DMS53 treated with DMSO at 0.1 percent for 48 hours (cell line): ENCODE data around the gene AUH.

Source experiments
- DNase-seq: peaks from one replicate; lab custom pipeline; 2025; ENCODE audit not compliant: unreplicated experiment; lab: John Stamatoyannopoulos, UW

The AUH gene

DNA sequence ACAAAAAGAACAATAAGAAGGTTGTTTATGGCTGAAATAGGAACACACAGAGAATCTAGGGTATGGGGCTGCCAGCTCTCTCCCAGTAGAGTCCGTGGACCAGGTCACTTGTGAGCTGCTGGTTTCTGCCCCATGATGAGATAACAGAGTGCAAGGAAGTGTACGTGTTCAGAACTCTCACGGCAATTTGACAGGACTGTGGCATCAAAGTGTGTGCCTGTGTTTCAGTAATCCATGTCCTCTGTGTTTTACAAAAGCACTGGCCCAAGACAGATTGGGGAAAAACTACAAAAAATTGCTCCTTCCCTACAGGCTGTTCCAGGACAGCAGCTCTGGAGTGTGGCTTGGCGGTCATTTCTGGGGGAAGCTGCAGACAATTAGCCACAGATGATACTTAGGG lies 184.6 kb downstream of the AUH start:
- no peak for DNase-seq

DNA sequence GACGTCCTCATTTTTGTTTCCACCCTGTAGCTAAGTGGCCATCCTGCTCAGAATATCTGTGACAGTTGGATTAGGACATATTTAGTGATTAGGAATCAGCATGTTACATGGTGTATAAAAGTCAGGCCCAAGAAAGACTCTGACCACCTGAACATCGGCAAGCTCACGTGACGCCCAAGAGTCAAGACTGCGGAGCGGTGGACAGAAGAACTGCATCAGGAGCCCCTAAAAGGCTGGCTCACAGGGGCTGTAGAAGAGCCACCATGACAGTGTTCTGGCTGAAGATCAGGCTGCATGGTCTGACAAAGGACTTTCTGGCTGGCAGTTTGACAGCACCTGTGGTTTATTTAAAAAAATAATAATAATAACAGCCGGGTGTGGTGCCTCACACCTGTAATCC lies 185.3 kb downstream of the AUH start:
- no peak for DNase-seq

DNA sequence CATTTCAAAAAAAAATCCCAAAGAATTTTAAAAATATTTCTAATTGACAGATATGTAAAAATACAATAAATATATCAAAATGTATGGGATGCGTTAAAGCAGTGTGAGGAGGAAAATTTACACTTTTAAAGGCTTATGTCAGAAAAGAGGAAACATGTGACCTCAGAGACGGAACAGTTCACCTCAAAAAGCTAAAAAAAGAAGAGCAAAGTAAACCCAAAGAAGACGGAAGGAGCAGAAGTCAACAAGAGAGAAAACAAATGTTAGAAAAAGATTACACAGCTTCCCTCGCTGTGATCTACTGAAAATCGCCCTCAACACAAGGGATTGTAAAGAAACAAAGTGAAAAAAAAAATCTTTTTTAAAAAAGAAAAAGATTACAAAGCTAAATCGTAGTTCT lies 186.9 kb downstream of the AUH start:
- DNase-seq: no peak

DNA sequence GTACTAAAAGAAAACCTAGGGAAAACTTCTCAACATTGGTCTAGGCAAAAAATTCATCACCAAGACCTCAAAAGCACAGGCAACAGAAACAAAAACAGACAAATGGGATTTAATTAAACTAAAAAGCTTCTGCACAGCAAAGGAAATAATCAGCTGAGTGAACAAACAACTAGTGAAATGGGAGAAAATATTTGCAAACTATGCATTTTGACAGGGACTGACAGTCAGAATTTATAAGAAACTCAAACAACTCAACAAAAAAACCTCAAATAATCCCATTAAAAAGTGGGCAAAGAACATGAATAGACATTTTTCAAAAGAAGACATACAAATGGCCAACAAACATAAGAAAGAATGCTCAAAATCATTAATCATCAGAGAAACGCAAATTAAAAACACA lies 189.4 kb downstream of the AUH start:
- no peak for DNase-seq

DNA sequence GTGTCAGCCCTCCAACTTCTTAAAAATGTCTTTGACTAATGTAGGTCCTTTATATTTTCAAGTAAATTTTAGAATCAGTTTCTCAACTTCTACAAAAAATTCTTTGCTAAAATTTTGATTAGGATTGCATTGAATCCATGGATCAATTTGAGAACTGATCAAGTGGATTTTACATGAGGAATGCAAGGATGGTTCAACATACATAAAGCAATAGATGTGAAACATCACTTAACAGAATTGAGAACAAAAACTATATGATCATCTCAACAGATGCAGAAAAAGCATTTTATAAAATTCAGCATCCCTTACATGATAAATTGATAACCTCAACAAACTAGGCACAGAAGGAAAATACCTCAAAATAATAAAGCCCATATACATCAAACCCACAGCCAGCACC lies 190.8 kb downstream of the AUH start:
- no peak for DNase-seq

DNA sequence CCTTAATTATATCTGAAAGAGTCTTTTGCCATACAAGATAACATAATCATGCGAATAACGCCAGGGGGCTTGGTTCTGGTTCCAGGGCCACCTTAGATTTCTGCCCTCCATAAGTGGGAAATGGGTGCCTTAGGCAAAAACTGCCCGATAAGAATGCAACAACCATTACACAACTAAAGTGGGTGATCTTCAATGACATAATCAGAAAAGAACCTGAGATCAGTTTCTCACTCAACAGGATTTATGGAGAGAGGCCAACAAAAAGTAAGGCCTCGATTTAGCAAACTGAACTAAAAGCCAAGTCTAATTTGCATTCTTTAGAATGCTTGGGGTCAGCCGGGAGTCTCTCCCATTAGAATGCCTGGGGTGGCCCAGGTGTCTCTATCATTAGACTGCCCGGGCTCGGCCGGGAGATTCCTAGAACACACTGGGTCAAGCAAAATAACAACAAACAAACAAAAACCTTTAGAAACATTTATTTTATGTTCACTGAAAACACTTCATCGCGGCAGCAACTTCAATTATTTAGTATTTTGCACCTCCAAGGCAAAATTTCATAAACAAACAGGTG lies 194.8 kb downstream of the AUH start:
- no peak for DNase-seq

DNA sequence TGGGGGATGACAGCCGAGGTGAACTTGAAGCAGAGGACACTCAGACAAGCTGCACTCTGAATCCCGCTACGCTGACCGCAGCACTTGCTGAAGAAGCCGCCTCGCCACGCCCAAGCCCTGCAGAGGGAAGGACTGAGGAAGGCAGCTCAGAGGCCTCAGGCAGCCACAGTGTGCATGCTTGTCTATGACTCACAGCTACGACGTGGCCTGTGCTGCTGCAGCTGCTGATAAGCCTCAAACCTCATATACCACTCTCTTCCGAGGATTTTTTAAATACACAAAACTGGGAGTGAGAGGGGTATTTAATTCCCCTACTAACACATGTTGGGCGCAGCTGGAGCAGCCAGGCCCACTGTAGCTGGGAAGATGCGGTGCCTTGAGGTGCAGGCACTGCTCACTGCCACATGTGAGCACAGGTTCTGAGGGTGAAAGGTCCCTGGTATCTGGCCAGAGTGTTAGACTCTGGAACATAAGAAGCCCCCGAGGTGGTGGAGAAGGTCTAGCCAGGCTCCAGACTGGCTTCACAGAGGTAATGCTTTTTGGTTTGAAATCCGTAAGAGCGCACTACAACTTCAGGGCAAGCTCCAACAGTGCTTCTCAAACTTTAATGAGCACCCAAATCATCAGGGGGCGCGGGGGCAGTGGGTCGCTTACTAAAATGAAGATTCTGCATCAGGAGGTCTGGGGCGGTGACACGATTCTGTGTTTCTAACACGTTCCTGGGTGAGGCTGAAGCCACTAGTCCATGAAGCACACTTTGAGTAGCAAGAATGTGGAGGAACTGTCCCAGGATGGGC lies 196.8 kb downstream of the AUH start:
- DNase-seq: no peak
